Measurements from ENCODE around the gene INSYN2B.

The INSYN2B gene

GRCh38 chr5:169980418-169981053 lies at the start of gene INSYN2B:
INSYN2B (minus strand) TSS chr5:169980495; CDS start chr5:169883898, 96,597 bp downstream.
- DNase-seq = peak; percentile 56

- no peak for DNase-seq
These were observed 47.8 kb upstream of the INSYN2B start for GRCh38 chr5:170028124-170028523.

- DNase-seq = no peak
These were observed 45.6 kb upstream of the INSYN2B start for GRCh38 chr5:170025853-170026252.

- DNase-seq = no peak
These were observed 41.2 kb upstream of the INSYN2B start for GRCh38 chr5:170021506-170021905.

GRCh38 chr5:170020423-170020822 lies 40.1 kb upstream of the INSYN2B start:
- DNase-seq = no peak

GRCh38 chr5:170012622-170013021 lies 32.3 kb upstream of the INSYN2B start:
- no peak for DNase-seq

- no peak for DNase-seq
These were observed 31.5 kb upstream of the INSYN2B start for GRCh38 chr5:170011751-170012150.

GRCh38 chr5:170010595-170010994 lies 30.3 kb upstream of the INSYN2B start:
- no peak for DNase-seq

- DNase-seq = no peak
These were observed 28.1 kb upstream of the INSYN2B start for GRCh38 chr5:170008376-170008775.

GRCh38 chr5:170006021-170006420 lies 25.7 kb upstream of the INSYN2B start:
- DNase-seq = no peak

GRCh38 chr5:170000155-170000554 lies 19.9 kb upstream of the INSYN2B start:
- DNase-seq = no peak

GRCh38 chr5:169999621-170000020 lies 19.3 kb upstream of the INSYN2B start:
- no peak for DNase-seq

GRCh38 chr5:169997798-169998197 lies 17.5 kb upstream of the INSYN2B start:
- DNase-seq = peak; percentile 89

GRCh38 chr5:169993485-169993790 lies 13.1 kb upstream of the INSYN2B start:
- no peak for DNase-seq

- no peak for DNase-seq
These were observed 12.6 kb upstream of the INSYN2B start for GRCh38 chr5:169992789-169993484.

- no peak for DNase-seq
These were observed 11.0 kb upstream of the INSYN2B start for GRCh38 chr5:169991115-169991869.

- no peak for DNase-seq
These were observed 9.1 kb upstream of the INSYN2B start for GRCh38 chr5:169989365-169989764.

- no peak for DNase-seq
These were observed 8.7 kb upstream of the INSYN2B start for GRCh38 chr5:169988947-169989346.

GRCh38 chr5:169988206-169988605 lies 7.9 kb upstream of the INSYN2B start:
- no peak for DNase-seq

- no peak for DNase-seq
These were observed 424 bp downstream of the INSYN2B start for GRCh38 chr5:169979871-169980270.

- DNase-seq = no peak
These were observed 1.6 kb downstream of the INSYN2B start for GRCh38 chr5:169978714-169979113.

GRCh38 chr5:169974121-169974770 lies 6.0 kb downstream of the INSYN2B start:
- no peak for DNase-seq

- DNase-seq = no peak
These were observed 7.2 kb downstream of the INSYN2B start for GRCh38 chr5:169973056-169973455.

GRCh38 chr5:169971780-169972179 lies 8.5 kb downstream of the INSYN2B start:
- DNase-seq = no peak
